Germinal center (tissue), 1 donor: Measurements from ENCODE around the gene SLA2.

Source experiments
- DNase-seq: peaks from one replicate; pipeline ENCODE4 v3.0.0; 2012; ENCODE audit warnings: mixed read lengths, low spot score

Gene SLA2

DNA sequence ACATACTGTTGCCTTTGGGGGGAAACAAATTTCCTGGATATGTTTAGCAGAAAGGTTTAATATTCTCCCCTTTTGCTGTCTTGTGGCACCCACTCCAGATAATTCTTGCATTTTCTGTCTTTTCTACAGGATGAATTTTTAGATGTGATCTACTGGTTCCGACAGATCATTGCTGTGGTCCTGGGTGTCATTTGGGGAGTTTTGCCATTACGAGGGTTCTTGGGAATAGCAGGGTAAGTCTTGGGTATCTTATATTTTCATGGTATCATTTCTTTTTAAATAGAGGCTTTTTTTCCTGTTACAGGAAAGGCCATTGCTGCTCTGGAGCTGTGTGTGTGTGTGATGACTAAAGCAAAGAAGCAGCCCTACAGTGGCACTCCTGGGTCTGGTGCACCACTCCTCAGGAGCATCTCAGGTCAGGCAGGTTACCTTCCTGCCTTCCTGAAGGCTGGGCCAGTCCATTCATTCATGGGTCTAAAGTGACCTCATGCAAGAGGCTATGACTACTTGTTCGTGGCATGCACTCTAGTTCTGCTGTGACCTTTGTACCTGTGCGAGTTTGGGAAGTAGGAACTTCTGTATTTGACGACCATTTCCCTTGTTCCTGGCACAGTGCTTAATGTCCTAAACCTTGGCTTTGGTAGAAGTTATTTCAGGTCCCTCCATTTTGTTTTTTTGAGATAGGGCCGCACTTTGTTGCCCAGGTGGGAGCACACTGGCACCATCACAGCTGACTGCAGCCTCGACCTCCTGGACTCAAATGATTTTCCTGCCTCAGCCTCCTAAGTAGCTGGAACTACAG lies 38.2 kb downstream of the SLA2 start:
- no peak for DNase-seq

DNA sequence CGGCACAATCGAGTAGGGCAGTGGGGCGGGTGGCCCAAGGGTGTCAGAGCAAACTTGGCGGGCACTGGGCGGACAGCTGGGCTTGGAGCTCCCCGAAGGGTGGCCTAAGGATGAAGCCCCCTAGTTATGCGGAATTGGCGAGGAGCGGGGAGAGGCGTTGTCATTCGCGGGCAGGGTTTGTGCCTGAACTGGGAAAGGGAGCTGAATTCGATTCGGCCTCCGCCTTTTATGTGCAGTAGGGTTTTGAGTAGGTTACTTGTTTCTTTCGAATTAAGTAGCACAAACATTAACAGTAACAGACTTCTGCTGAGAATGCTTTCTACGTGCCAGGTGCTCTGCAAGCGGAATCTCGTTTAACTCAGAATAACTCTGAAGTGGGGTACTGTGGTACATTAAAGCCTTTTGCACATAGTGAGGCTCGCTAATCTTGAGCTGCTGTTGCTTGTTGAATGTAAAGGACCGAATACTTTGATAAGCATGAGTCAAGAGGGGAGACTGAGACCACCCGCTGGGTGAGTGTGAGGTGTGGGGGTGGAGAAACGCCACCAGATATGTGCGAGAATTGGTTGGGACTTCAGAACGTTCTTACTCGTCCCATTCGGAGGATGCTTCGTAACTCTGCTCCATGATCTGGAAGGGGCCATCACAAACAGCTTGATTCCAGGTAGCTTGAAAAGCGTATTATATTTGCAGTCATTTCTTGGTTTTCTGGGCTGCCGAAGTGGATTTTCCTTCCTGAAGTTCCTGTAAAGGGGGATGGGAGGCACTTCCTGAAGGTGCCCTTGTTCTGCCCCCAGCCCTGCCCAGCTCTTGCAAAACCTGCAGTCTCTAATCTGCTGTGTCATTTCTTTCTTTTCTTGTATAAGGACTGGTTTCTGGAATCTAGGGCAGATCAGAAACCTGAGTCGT lies 39.6 kb downstream of the SLA2 start:
- no peak for DNase-seq

DNA sequence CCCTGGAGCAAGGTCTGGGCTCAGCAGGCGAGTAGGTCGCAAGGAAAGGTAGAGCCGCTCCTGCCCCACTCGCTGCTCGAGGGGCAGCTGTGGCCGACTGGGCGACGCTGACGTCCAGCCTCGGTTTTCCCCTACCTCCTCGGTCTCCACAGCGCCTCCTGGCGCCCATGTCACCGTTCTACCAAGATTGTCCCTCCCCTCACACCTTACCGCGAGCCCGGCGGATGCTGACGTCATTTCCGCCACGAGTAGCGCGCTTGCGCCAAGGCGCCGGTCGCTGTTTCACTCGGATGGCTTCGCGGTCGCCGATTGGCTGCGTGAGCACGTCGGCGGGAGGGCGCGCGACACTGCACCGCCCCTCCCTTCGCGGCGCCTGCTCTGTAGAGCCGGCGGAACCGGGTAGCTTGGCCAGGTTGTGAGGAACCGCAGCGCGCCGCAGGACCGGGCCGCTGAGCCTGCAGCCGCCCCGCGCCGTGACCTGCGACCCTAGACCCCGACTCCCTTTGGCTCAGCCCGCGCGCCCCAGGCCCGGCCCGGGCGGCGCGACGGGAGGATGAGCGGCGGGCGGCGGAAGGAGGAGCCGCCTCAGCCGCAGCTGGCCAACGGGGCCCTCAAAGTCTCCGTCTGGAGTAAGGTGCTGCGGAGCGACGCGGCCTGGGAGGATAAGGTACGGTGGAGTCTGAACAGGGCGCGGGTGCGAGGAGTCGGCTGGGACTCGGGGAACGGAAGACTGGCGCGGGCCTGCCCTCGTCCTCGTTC lies 40.4 kb downstream of the SLA2 start, which contains the start of gene RAB5IF:
TSS of gene RAB5IF (plus strand) at position 381 of the 759 bp plus-strand sequence. CDS start at position 554, 173 bp downstream.
- peak; percentile 93 for DNase-seq

DNA sequence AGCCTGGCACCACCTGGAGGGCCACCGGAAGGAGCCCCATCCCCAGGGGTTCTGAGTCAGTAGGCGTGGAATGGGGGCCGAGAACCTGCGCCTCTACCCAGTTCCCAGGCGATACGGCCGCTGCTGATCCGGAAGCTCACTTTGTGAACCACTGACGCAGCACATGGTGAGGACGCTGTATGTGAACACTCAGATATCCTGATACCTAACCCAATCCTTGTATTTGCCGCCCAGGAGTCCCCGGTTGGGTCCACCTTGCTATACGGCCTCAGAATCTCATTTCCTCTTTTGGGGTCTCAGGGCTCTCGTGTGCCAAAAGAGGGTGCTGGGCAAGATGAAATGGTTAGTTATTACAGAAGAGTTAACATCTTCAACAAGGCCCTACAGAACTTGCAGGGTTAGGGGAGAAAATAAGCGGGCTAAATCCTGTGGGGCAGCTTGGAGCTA lies 41.0 kb downstream of the SLA2 start:
- DNase-seq: peak; percentile 58

DNA sequence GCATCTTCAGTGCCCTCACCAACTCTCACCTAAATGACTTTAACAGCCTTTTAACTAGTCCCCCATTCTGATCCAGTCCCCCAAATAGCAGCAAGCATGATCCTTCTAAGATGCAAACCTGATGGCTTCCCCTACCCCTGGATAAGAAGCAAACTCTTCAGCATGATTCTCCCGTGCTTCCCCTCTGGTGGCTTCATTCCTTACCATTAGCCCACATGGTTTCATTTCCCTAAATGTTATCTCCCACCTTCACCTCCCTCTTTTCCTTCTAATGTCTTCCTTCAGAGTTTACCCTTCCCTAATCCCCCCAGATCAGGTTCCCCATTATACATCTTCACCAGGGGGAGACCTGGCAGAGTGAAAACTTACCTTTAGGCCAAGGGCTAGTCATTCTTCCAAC lies 44.5 kb downstream of the SLA2 start:
- DNase-seq: no peak

DNA sequence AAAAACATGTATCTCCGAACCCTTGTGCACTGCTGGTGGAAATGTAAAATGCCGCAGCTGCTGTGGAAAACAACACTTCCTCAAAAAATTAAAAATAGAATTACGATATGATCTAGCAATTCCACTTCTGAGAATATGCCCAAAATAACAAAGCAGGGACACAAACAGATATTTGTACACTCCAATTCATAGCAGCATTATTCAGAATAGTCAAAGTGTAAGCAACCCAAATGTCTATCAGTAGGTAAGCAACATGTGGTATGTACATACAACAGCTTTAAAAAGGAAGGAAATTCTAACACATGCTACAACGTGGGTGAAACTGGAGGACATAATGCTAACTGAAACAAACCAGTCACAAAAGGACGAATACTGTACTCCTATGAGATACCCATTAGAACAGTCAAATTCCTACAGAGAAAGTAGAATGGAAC lies 46.1 kb downstream of the SLA2 start:
- DNase-seq: no peak

DNA sequence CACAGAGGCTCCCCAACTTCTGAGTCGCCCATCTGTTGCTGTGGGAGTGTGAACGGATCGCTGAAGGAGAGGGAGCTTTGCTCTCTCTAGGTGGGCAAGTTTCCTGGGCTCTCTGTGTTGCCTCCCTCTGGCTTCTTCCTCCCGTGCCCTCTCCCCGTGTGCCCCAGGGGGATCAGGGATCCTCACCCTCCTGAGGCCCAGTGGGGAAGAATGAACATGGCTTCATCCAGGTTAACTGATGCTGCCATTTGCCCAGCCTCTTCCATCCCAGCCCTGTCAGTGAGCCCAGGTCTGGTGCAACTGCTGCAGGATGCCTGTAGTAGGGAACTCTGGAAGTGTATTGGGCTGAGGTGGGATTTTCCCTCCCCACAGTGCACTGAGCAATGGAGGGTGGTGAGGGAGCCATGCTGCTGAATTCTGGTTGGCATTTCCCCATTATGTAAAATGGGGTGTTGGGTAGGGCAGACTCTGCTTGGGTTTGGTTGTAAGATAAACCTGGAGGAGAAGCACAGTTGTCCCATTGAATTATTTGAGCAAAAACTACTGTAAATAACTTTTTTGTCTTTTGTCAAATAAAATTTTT lies 52.6 kb downstream of the SLA2 start:
- no peak for DNase-seq

DNA sequence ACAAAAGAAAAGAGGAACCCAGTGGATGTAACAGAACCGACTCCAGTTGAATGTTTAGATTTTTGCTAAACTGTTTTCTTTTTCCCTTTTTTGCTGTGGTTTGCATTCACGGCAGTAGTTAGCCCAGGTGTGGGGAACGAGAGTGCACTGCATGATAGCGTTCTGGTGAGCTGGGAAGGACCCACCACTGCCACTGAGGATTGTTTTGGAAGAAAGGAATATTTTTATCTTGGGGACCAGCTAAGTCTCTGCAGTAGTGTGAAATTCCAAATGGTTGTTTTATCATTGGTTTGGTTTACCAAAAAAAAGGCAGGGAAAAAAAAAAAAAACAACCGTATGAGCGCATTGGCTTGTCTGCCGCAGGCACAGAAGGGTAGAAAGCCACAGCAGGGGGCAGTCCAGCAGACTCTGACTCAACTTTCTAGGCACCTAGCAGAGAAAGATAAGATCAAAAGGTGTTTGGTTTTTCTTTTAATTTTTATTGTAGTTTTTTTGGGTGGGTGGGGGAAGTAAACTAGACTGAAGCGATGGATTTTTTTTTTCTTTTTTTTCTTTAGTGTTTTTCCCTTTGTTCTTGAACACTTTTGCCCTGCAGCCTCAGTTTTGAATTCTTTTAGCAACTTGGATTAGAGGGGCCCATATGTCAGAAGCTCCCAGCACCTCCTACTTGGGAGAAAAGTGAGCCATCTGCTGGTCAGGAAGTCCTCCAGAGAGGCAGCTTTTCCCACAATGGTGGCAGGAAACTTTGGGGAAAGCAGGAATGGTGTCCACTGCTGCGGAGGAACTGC lies 53.9 kb downstream of the SLA2 start:
- no peak for DNase-seq

DNA sequence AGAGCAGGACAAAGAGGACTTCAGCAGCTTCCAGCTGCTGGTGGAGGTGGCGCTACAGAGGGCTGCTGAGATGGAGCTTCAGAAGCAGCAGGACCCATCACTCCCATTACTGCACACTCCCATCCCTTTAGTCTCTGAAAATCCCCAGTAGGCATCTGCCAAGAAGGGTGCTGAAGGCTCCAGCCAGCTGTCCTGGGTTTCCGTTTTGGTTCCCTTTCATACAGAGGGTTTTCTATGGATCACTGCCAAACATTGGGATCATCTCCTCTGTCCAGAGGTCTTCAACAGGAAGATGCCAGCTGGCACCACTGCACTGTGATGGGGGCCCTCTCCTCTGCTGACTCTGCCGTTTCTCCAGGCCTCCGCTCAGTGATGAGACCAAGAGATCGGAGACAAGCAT lies 54.7 kb downstream of the SLA2 start:
- DNase-seq: no peak

DNA sequence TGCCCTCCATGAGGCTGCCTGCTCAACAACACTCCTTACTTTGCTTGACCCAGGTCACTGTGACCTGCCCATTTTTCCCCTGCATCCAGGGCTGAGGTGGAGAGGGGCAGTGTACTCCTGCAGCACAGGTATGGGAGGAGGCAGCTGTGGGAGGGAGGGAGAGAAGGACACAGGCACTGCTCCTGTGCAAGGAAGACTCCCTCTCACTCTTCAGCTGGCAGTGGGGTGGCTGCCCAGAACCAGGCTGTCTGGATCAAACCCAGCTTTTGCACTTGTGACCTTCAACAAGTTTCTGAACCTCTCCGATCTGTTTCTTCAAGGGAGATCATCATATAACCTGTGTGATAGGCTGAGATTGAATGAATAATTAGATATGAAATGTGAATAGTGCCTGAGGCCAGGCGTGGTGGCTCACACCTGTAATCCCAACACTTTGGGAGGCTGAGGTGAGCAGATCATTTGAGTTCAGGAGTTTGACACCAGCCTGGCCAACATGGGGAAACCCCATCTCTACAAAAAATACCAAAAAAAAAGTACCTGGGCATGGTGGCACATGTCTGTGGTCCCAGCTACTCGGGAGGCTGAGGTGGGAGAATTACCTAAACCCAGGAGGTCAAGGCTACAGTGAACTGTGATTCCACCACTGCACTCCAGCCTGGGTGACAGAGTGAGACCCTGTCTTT lies 58.5 kb downstream of the SLA2 start:
- DNase-seq: no peak

DNA sequence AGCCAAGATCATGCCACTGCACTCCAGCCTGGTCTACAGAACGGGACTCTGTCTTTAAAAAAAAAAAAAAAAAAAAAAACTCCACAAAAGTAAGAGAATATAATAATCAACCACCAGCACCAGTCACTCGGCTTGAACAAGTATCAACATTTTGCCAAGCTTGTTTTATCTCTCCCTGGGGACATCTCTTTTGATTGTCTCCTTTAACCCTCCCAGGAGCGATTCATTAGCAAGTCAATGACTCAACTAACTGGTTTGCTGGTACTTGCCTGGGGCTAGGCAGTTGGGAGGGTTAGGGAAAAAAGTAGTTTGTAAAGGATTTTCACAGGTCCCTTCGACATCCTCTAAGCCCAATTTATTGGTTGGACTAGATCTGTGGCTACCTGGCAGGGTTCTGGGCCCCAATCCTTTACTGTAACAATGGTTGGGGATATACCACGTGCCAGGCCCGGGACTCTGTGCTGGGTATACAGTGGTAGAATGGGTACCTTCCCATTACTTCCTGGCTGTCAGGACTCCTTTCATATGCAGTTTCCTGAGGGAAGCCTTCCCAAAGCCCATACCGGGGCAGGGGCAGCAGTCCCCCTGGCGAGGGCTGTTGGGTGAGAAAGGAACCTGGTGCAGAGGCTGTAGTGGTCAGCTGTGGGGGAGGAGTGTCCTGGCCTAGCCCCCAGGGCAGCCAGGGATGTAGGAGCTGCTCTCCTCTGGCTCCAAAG lies 60.4 kb downstream of the SLA2 start:
- no peak for DNase-seq

DNA sequence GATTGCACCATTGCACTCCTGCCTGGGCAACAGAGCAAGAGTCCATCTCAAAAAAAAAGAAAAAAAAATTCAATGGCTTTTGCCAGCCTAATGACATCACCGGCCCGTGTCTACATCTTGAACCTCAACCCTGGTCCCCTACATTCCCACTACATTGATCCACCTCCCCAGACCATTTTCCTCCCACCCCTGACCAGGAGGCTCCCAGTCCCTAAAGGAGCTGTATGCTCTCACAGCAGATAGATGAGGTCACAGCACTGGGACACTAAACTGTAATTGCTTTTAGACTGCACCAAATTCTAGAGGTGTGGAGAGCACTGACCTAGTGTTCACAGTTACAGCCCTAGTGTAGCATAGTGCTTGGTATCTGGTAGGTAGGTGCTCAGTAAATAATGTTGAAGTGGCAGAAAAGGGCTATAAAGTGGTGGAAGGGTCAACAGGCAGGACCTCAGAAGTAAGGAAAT lies 61.9 kb downstream of the SLA2 start:
- no peak for DNase-seq

DNA sequence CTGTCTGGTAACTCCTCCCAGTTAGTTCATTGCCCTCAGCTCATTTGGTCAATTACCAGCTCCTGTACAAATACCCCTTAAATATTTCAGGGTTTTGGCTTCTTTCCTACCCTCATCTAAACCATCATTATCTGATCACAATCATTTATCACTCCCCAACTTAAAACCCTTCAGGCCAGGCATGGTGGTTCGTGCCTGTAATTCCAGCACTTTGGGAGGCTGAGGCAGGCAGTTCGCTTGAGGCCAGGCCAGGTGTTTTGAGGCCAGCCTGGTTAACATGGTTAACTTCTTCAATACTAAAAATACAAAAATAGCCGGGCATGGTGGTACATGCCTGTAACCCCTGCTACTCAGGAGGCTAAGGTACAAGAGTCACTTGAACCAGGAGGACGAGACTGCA lies 63.2 kb downstream of the SLA2 start:
- DNase-seq: no peak

DNA sequence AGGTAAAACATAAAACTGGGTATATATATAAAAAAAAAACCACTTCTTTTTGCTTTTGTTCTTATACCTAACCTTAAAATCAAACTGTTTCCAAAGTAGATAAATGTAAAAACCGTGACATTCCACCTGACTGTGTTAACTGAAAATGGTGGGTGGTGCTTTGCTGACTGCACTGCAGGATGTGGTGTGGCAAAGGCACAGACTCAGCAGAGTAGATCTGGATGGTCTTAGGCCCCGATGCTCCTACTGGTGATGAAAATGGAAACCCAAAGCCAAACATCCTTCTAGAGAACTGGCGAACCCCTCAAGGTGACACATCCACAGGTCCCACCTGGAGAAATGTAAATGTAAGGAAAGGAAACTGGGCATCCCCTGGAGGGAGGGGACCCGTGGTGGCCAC lies 63.7 kb downstream of the SLA2 start:
- DNase-seq: no peak

DNA sequence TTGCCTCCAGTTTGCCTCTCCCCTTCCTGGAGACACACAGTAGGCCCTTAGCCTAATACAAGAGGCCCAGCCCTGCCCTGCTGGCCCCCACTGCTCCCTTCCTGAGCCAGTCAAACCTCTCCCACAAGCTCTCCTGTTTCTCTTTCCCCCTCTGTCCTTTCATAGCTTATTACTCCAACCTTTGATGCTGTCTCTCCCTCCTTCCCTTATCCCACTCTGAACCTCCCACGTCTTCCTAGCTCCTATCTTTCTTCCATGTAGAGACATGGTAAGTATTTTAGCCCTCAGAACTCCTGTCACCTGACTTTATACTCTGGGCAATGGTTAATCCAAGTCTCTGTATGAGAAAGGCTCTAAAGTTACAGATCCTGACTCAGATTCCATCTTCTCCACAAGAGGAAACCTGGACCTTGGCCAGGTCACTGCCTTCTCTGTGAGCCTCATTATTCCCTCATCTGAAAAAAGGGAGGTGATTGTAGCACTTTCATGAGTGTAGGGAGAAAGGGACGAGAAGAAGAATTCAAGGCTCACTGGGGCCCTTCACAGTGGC lies 65.9 kb downstream of the SLA2 start:
- no peak for DNase-seq

DNA sequence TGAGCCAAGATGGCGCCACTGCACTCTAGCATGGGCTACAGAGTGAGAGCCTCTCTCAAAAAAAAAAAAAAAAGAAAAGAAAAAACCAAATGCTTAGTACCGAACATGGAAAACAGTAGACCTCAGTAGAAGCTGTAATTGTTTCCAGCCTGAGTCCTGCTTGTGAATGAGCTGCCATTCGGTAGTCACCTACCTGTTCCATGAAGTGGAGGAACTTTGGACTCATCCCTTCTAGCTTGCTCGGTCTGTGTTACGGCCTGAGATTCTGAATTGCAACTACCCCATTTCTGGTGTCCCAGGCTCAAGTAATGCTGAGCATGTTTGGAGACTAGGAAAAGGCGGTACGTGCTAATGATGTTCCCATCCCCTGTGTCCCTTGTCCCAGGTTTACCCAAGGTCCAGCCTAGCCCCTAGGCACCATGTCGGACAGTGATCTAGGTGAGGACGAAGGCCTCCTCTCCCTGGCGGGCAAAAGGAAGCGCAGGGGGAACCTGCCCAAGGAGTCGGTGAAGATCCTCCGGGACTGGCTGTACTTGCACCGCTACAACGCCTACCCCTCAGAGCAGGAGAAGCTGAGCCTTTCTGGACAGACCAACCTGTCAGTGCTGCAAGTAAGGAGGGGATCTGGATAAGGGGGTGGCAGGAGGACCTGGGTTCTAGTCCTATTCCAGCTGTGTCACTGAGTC lies 67.5 kb downstream of the SLA2 start:
- DNase-seq: no peak

DNA sequence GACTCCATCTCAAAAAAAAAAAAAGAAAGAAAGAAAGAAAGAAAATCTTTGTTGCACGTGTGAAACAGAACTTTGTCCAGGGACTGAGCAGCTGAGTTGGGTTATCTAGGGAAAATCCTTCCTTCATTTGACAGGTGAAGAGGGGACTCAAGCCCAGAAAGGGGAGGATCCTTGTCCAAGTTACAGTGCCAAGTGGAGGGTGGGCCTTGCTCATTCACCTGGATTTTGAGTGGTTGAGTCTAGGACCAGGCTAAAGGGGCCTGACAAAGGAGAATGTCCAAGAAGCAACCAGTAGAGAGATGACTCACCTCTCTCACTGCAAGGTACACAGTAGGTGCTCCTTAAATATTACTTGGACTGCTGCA lies 69.9 kb downstream of the SLA2 start:
- no peak for DNase-seq

DNA sequence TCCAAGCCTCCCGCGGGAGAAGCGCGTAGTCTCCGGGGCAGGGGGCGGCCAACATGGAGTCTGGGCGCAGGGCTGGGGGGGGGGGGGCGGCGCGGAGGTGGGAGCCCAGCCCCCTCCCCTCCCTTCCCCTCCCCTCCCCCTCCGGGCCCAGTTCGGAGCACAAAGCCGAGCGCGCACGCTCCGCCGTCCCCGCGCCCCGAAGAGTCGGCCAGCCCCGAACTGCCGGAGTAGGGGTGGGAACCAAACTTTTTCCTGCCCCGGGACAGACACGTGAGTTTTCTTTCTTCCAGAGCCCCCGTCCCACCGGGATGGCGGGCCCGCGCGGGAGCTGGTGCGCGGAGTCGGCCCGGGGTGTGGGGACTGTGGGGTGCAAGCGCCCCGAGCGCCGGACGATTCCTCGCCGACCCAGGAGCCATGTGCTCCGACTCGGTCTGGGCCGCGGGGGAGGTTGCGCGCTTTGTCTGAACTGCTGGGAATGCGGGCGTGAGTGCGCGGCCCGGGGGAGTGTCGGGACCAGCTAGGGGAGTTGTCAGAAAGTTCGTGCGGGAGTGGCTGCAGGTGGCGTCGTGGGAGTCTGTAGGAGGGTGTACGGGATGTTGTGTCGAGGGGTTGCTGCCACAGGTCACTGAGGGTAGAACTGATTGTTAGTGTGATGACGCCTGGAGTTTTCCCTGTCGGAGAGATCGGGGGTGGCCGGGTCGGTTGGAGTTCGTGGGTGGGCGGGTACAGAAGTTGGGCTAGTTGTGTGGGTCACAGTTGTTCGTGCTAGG lies 71.4 kb downstream of the SLA2 start:
- peak; percentile 59 for DNase-seq
